Lower lobe of right lung (tissue), 2 donors: Measurements from ENCODE around the gene HS3ST6. TPM values are rescaled to one million over a fixed set of nuclear protein-coding genes. Genes with fewer than 3 reads are reported as not detected.

ENCODE experiments used
- ATAC-seq, 2 donors: fragments of 200-7000 bp; cut with Tn5 transposase; one replicate each; pipeline ENCODE4 v1.9.1; 2020 to 2022; ENCODE audit warnings: mild to moderate bottlenecking in 2 of 2, moderate library complexity in 2 of 2
- DNase-seq: peaks from one replicate; pipeline ENCODE4 v3.0.0-alpha.2; 2020
- H3K27ac ChIP-seq: fragments of 200-600 bp; one replicate; pipeline ENCODE4 v1.8.0; 2022
- H3K27me3 ChIP-seq: fragments of 200-600 bp; one replicate; pipeline ENCODE4 v1.8.0; 2022; ENCODE audit warnings: low read depth
- H3K36me3 ChIP-seq: fragments of 200-600 bp; one replicate; pipeline ENCODE4 v1.8.0; 2022; ENCODE audit warnings: mild to moderate bottlenecking
- H3K4me1 ChIP-seq: fragments of 200-600 bp; one replicate; pipeline ENCODE4 v1.8.0; 2022
- H3K4me3 ChIP-seq: fragments of 200-600 bp; one replicate; pipeline ENCODE4 v1.8.0; 2022; ENCODE audit warnings: mild to moderate bottlenecking
- H3K9me3 ChIP-seq: fragments of 200-600 bp; one replicate; pipeline ENCODE4 v1.8.0; 2022
- CTCF ChIP-seq: fragments of 200-600 bp; IDR thresholded peaks from one replicate; pipeline ENCODE4 v1.8.0; 2022; ENCODE audit warnings: antibody characterized with exemption, mild to moderate bottlenecking
- intact Hi-C: fragments of 100-400 bp; cut with DNase I; formaldehyde crosslinking; loops from one replicate; pipeline ENCODE4 v1.11.0; 2022
- total RNA-seq: library from RNA; stranded (reverse); fragmentation: NEBNext Ultra II Directional; extraction: Animal tissue kit (Norgen Biotek cat#: 25700); gene quantifications from one replicate; pipeline ENCODE4 v1.2.1, GENCODE V29; 2021
- donor health status: DM: no; HTN: yes; CAD: no; lungs with severe emphysema.

HS3ST6 gene
- total RNA-seq, 1 donor from 2014 or later: 1.3 TPM

GRCh38 chr16:1908983-1909382, 9.2 kb downstream of the HS3ST6 start:
- intact Hi-C loops: no loop called here
- H3K27me3 ChIP-seq: peaks cover 18% of the 10 kb centered on the region
- DNase-seq (no peak), ATAC-seq (no peak)
- H3K4me1 ChIP-seq: no peaks in the 10 kb centered on the region
- no peak overlapping the region for H3K4me3 ChIP-seq
- no peaks in the 10 kb centered on the region for H3K36me3 ChIP-seq
- H3K9me3 ChIP-seq: no peaks in the 10 kb centered on the region
- no peak for TF ChIP-seq CTCF
- no peak overlapping the region for H3K27ac ChIP-seq

DNA sequence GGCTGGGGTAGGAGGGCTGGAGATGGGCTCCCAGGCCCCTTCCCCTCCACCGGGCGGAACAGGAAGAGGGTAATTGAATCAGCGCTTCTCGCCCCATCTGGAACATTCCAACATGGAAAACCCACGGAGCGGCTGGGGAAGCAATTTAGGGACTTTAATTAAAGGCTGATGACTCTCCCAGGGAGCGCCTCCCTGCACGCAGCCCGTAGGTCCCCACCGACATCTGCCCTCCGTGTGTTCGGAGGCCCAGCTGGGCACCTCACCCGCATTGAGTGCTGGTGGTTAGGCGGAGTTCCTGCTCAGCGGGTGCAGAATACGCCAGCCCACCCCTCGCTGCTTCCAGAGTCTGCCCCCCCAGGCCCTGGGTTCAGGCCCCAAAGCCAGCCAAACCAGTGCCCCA, 10.0 kb downstream of the HS3ST6 start:
- Histone ChIP-seq H3K27ac (no peak overlapping the region), H3K4me1 (no peaks in the 10 kb centered on the region), H3K27me3 (peaks cover 13% of the 10 kb centered on the region), H3K36me3 (no peaks in the 10 kb centered on the region), H3K4me3 (no peak overlapping the region), H3K9me3 (no peaks in the 10 kb centered on the region)
- intact Hi-C loops: no loop called here
- no peak for DNase-seq
- TF ChIP-seq CTCF: no peak
- ATAC-seq: no peak

DNA sequence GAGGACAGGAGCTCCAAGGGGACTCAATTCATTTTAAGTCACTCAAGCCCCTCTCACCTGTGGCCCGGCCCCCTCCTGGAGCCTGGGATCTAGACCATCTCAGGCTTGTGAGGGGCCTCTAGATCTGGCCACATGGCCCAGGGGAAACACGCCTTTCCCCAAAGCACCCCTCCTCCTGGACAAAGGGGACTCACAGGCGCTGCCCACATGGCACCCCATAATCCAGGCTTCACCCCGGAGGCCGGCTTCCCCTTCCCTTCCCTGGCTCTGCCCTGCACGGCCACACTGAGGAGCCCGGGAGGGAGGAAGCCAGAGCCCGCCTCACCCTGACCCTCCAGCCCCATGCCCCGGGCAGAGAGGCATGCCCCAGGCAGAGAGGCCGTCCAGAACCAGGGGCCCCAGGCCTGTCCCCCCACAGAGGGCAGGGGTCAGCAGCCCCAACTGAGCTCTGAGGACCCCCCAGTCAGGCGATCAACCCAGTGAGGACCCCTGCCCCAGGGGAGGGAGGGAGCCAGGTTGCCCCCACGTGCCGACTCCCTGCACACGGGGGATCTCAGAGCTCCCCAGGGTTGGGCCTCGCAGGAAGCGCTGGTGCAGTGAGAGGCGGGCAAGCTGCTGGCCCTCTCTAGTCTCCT, 10.9 kb downstream of the HS3ST6 start:
- intact Hi-C loops: no loop called here
- H3K27me3 ChIP-seq: peaks cover 13% of the 10 kb centered on the region

GRCh38 chr16:1906846-1907165, 11.4 kb downstream of the HS3ST6 start:
- no peak overlapping the region for H3K27ac ChIP-seq
- no peaks in the 10 kb centered on the region for H3K9me3 ChIP-seq
- DNase-seq (no peak), ATAC-seq (no peak)
- no peak overlapping the region for H3K4me3 ChIP-seq
- H3K36me3 ChIP-seq: no peaks in the 10 kb centered on the region
- intact Hi-C loops: no loop called here
- TF ChIP-seq CTCF: no peak
- peaks cover 13% of the 10 kb centered on the region for H3K27me3 ChIP-seq
- H3K4me1 ChIP-seq: no peaks in the 10 kb centered on the region

More for the DNA sequence above, 10.9 kb downstream of the HS3ST6 start:
- Histone ChIP-seq H3K4me1 (no peaks in the 10 kb centered on the region), H3K4me3 (no peak overlapping the region), H3K36me3 (no peaks in the 10 kb centered on the region), H3K27ac (no peak overlapping the region), H3K9me3 (no peaks in the 10 kb centered on the region)
- ATAC-seq (no peak), DNase-seq (no peak)
- no peak for TF ChIP-seq CTCF

DNA sequence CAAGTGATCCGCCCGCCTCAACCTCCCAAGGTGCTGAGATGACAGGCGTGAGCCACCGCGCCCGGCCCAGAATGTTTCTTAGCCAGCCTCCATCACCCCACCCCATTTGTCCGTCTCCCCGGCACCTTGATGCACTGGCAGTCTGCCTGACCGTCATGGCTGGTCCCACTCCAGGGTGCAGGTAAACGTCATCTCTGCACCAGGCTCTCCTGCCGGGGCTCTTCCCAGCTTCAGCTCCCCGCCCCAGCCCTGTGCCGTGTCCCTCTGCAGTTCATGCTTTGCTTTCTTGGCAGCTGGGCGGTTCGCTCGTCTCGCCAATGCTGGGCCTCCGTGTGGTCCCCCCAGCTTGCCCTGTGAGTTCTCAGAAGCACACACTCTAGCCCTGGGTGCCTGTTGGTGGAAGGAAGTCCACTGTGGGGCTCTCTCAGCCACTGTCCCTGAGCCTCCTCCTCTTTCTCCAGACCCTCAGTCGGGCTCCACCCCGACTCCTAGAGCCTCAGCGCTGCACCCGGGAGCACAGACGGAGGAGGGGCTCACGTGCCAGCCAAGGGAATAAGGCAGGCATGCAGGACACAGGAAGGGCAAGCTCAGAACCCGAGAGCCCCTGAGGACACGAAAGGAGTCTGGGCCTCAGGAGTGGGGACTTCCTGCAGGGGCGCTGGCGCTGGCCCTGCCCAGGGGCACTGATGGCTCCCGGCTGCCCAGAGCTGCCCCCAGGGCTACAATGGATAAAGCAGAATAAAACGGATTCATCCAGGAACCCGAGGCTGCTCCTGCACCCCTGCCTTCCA, 12.0 kb downstream of the HS3ST6 start:
- Histone ChIP-seq H3K27me3 (peaks cover 13% of the 10 kb centered on the region), H3K9me3 (no peaks in the 10 kb centered on the region), H3K27ac (no peak overlapping the region), H3K4me1 (no peaks in the 10 kb centered on the region), H3K4me3 (no peak overlapping the region), H3K36me3 (no peaks in the 10 kb centered on the region)
- no peak for DNase-seq
- no peak for TF ChIP-seq CTCF
- intact Hi-C loops: no loop called here
- no peak for ATAC-seq
